Heart right ventricle (tissue), 16 donors: ENCODE measurements around the gene FBXO21. TPM values are rescaled to one million over a fixed set of nuclear protein-coding genes. Genes with fewer than 3 reads are reported as not detected.
"Not testable (repeated sequence)": the region's sequence is repeated elsewhere in the genome, so short reads cannot be mapped to it uniquely, and the experiment has no call there.

ENCODE experiments used
- ATAC-seq, 8 donors: fragments of 200-7000 bp; cut with Tn5 transposase; one replicate each; pipeline ENCODE4 v1.9.1; 2020; ENCODE audit warnings: mild to moderate bottlenecking in 8 of 8, moderate library complexity in 8 of 8, moderate number of reproducible peaks in 1 of 8
- DNase-seq, 2 donors: peaks; one replicate each; pipeline ENCODE4 v3.0.0-alpha.2; 2020
- H3K27ac ChIP-seq, 10 donors: fragments of 200-600 bp; sonication (generic) in 2 of 10; one replicate each; pipeline versions ENCODE4 v1.5.0 to v1.8.0; 2020 to 2022; ENCODE audit warnings: mild to moderate bottlenecking in 3 of 10
- H3K27me3 ChIP-seq, 7 donors: fragments of 200-600 bp; one replicate each; pipeline ENCODE4 v1.8.0; 2021 to 2022; ENCODE audit warnings: mild to moderate bottlenecking in 2 of 7
- H3K36me3 ChIP-seq, 9 donors: fragments of 200-600 bp; sonication (generic) in 1 of 9; one replicate each; pipeline versions ENCODE4 v1.5.0 to v1.8.0; 2020 to 2022; ENCODE audit warnings: mild to moderate bottlenecking in 2 of 9
- H3K4me1 ChIP-seq, 9 donors: fragments of 200-600 bp; sonication (generic) in 1 of 9; one replicate each; pipeline versions ENCODE4 v1.5.0 to v1.8.0; 2020 to 2022; ENCODE audit warnings: mild to moderate bottlenecking in 4 of 9
- H3K4me3 ChIP-seq, 10 donors: fragments of 200-600 bp; sonication (generic) in 2 of 10; one replicate each; pipeline versions ENCODE4 v1.5.0 to v1.8.0; 2020 to 2022; ENCODE audit warnings: mild to moderate bottlenecking in 7 of 10, moderate library complexity in 2 of 10
- H3K9me3 ChIP-seq, 11 donors: fragments of 200-600 bp in 10 of 11; sonication (generic) in 2 of 11; one replicate each; pipeline versions ENCODE4 v1.5.0 to v1.8.0; 2013 to 2022; ENCODE audit warnings: mild to moderate bottlenecking in 2 of 11, control low read depth in 1 of 11, moderate library complexity in 1 of 11
- CTCF ChIP-seq, 9 donors: fragments of 200-600 bp; sonication (generic) in 2 of 9; IDR thresholded peaks; one replicate each; pipeline versions ENCODE4 v1.5.0 to v1.8.0; 2021 to 2022; ENCODE audit warnings: antibody characterized with exemption in 9 of 9, mild to moderate bottlenecking in 5 of 9, moderate library complexity in 1 of 9
- WGBS, 2 donors: extraction: QIAGEN DNeasy Blood & Tissue Kit; methylation state at CpG; one replicate each; pipeline ENCODE4 v1.1.7; 2013; ENCODE audit warnings: inconsistent platforms in 1 of 2; 5-methylcytosine and 5-hydroxymethylcytosine counted together
- intact Hi-C, 10 donors: fragments of 100-400 bp; cut with DNase I; formaldehyde crosslinking; loops; one replicate each; pipeline versions ENCODE4 v1.11.1 to v1.14.2; 2022
- polyA plus RNA-seq, 2 donors: library from polyadenylated mRNA; stranded (reverse); fragments of 200-250 nt; gene quantifications; one replicate each; pipeline ENCODE4 v1.2.3, GENCODE V29; 2013
- total RNA-seq, 10 donors: library from RNA; stranded (reverse); fragmentation: NEBNext Ultra II Directional in 3 of 10; extraction: Animal tissue kit (Norgen Biotek cat#: 25700) in 3 of 10; gene quantifications; one replicate each; pipeline versions ENCODE4 v1.2.1 to v1.2.4, GENCODE V29; 2021 to 2023
- donor health status: Arrhythmogenic right ventricular cardiomyopathy.
- donor health status: ischemic (EF 13 %, LVEDD 7.1; RV severe dilation, severe dysfunction).
- donor health status: healthy with polysubstance abuse.
- donor health status: DM: no; HTN: yes; CAD: no.
- donor health status: DM: no; HTN: no; CAD: no.
- donor health status: ischemic (EF 25% LVEDD 6.9; RV normal size, moderate dysfunction).
- donor health status: ischemic (EF 25% LVEDD 5.7; RV mildly dilated, moderate dysfunction).
- donor health status: healthy.
- donor health status: DM: yes; HTN: yes; CAD: no.
- donor health status: Ischemic cardiomyopathy.
- donor health status: ischemic (EF 35%, LVEDD 5.7; RV mildly dilated, moderate dysfunction).
- donor health status: nonischemic (EF 11% LVEDD 7.7; RV severe dilation, severe dysfunction).
- donor health status: DM: yes; HTN: yes; CAD: no.
- donor health status: PGD.
- donor health status: ischemic (EF 29% LVEDD 5.4; RV normal size, mild dysfunction).
- donor health status: nonischemic (EF 23%, LVEDD 6.1; RV moderate dilation, normal function).

FBXO21 gene
- total and polyA plus RNA-seq, 12 donors = 10.2 to 75.1 (median 47.6) TPM

GRCh38 chr12:117098361-117099217 is 91.7 kb downstream of the FBXO21 start:
- intact Hi-C loops = loop anchor here in 5 of 10 donors (5.0 to 10.0 kb wide), 4 partner anchors 46 to 64 kb away; no protein-coding TSS in a partner anchor
- peak overlapping the region; percentile 62 to 93 (median 79) for H3K4me3 ChIP-seq
- peaks cover 0 to 44% (median 18%) of the 10 kb centered on the region in 7 donors for H3K27me3 ChIP-seq
- peak in 6 of 8 donors; percentile 3 to 58 (median 22) for ATAC-seq
- no peaks in the 10 kb centered on the region for H3K36me3 ChIP-seq
- DNase-seq = peak in 1 of 2 donors; percentile 32
- H3K4me1 ChIP-seq = peaks cover 4 to 72% (median 38%) of the 10 kb centered on the region in 9 donors
- no peak for TF ChIP-seq CTCF (IDR thresholded peaks at IDR 0.05)
- H3K9me3 ChIP-seq = no peaks in the 10 kb centered on the region
- peak overlapping the region in 9 of 10 donors; percentile 57 to 81 (median 75) for H3K27ac ChIP-seq
- 1% methylated on average over 82 to 85 of the region's 85 CpGs for WGBS, 2 donors

GRCh38 chr12:117098024-117098360 is 92.3 kb downstream of the FBXO21 start:
- WGBS, 2 donors = 20 to 21% methylated on average over 3 of the region's 3 CpGs
- Histone ChIP-seq H3K27ac (peak overlapping the region in 7 of 10 donors; percentile 71 to 81 (median 75)), H3K4me3 (peak overlapping the region; percentile 62 to 93 (median 79)), H3K36me3 (no peaks in the 10 kb centered on the region), H3K4me1 (peaks cover 4 to 78% (median 38%) of the 10 kb centered on the region in 9 donors), H3K27me3 (peaks cover 0 to 44% (median 18%) of the 10 kb centered on the region in 7 donors), H3K9me3 (no peaks in the 10 kb centered on the region)
- TF ChIP-seq CTCF (IDR thresholded peaks at IDR 0.05) = no peak
- DNase-seq (no peak), ATAC-seq (no peak)
- intact Hi-C loops = loop anchor here in 5 of 10 donors (5.0 to 10.0 kb wide), 4 partner anchors 46 to 63 kb away; no protein-coding TSS in a partner anchor

- intact Hi-C loops = loop anchor here in 5 of 10 donors (5.0 to 10.0 kb wide), 4 partner anchors 45 to 62 kb away; no protein-coding TSS in a partner anchor
- H3K4me1 ChIP-seq = peaks cover 4 to 78% (median 38%) of the 10 kb centered on the region in 9 donors
- no peaks in the 10 kb centered on the region for H3K36me3 ChIP-seq
- WGBS, 2 donors = 31 to 32% methylated on average over 8 of the region's 8 CpGs
- H3K27me3 ChIP-seq = peaks cover 0 to 44% (median 18%) of the 10 kb centered on the region in 7 donors
- H3K27ac ChIP-seq = peak overlapping the region in 5 of 10 donors; percentile 7 to 79 (median 15)
- H3K9me3 ChIP-seq = no peaks in the 10 kb centered on the region
- DNase-seq (no peak), ATAC-seq (no peak)
- TF ChIP-seq CTCF (IDR thresholded peaks at IDR 0.05) = no peak
- peak overlapping the region in 8 of 10 donors; percentile 20 to 93 (median 79) for H3K4me3 ChIP-seq
These were observed 93.1 kb downstream of the FBXO21 start for GRCh38 chr12:117097159-117097558.

GRCh38 chr12:117096501-117097042 is 93.7 kb downstream of the FBXO21 start:
- no peak for TF ChIP-seq CTCF (IDR thresholded peaks at IDR 0.05)
- ATAC-seq (no peak), DNase-seq (no peak)
- peak overlapping the region in 3 of 10 donors; percentile 11 to 79 (median 21) for H3K27ac ChIP-seq
- H3K9me3 ChIP-seq = no peaks in the 10 kb centered on the region
- 49 to 53% methylated on average over 11 of the region's 11 CpGs for WGBS, 2 donors
- peaks cover 0 to 44% (median 18%) of the 10 kb centered on the region in 7 donors for H3K27me3 ChIP-seq
- H3K4me1 ChIP-seq = peaks cover 4 to 72% (median 37%) of the 10 kb centered on the region in 9 donors
- H3K36me3 ChIP-seq = no peaks in the 10 kb centered on the region
- H3K4me3 ChIP-seq = peak overlapping the region in 4 of 10 donors; percentile 80 to 93 (median 84)
- intact Hi-C loops = loop anchor here in 5 of 10 donors (5.0 to 10.0 kb wide), 4 partner anchors 44 to 62 kb away; no protein-coding TSS in a partner anchor

GRCh38 chr12:117095191-117095590 is 95.1 kb downstream of the FBXO21 start:
- H3K9me3 ChIP-seq, H3K36me3 ChIP-seq, DNase-seq, ATAC-seq, H3K4me3 ChIP-seq: not testable (repeated sequence)
- 84 to 89% methylated on average over 10 of the region's 10 CpGs for WGBS, 2 donors
- intact Hi-C loops = loop anchor here in 5 of 10 donors (5.0 to 10.0 kb wide), 4 partner anchors 43 to 60 kb away; no protein-coding TSS in a partner anchor
- H3K4me1 ChIP-seq = peaks cover 4 to 78% (median 41%) of the 10 kb centered on the region in 9 donors
- peak overlapping the region in 2 of 10 donors; percentile 2 to 41 for H3K27ac ChIP-seq
- peaks cover 0 to 38% (median 18%) of the 10 kb centered on the region in 7 donors for H3K27me3 ChIP-seq
